Keratinocyte (primary cell): ENCODE measurements around the gene NSDHL. TPM values are rescaled to one million over a fixed set of nuclear protein-coding genes. Genes with fewer than 3 reads are reported as not detected.

ENCODE experiments used
- DNase-seq: peaks from one replicate; pipeline ENCODE4 v3.0.0-alpha.2; 2011; ENCODE audit warnings: low read depth, missing footprints, low spot score
- FAIRE-seq: peaks from 2 replicates; lab custom pipeline; 2011; peaks lifted over from hg19 to GRCh38; lab: Jason Lieb, UNC
- H2AFZ ChIP-seq: 2 replicates; pipeline ENCODE4 v1.6.0; 2012; ENCODE audit warnings: low read length, control low read depth, inconsistent platforms; ENCODE audit not compliant: control insufficient read depth
- H3K27ac ChIP-seq: 2 replicates; pipeline ENCODE4 v1.5.1; 2011; ENCODE audit warnings: low read length; ENCODE audit not compliant: control insufficient read depth, insufficient read depth
- H3K27me3 ChIP-seq: 3 replicates; pipeline ENCODE4 v1.6.0; 2011; ENCODE audit warnings: low read length; ENCODE audit not compliant: control insufficient read depth, insufficient read depth; ENCODE audit errors: extremely low read depth
- H3K36me3 ChIP-seq, 2 experiments: 2 replicates in 1 of 2; 3 replicates in 1 of 2; pipeline ENCODE4 v1.5.1; 2011; ENCODE audit warnings: low read length in 2 of 2, mild to moderate bottlenecking in 1 of 2; ENCODE audit not compliant: control insufficient read depth in 2 of 2, insufficient read depth in 2 of 2; ENCODE audit errors: extremely low read depth in 1 of 2
- H3K4me1 ChIP-seq: 3 replicates; pipeline ENCODE4 v1.5.1; 2011; ENCODE audit warnings: low read length; ENCODE audit not compliant: control insufficient read depth, insufficient read depth; ENCODE audit errors: extremely low read depth
- H3K4me2 ChIP-seq: 3 replicates; pipeline ENCODE4 v1.6.0; 2011; ENCODE audit warnings: low read depth, low read length; ENCODE audit not compliant: control insufficient read depth, insufficient read depth; ENCODE audit errors: extremely low read depth
- H3K4me3 ChIP-seq, 3 experiments: fragments of 200-600 bp in 1 of 3; sonication (generic) in 1 of 3; 2 replicates in 2 of 3; 3 replicates in 1 of 3; pipeline ENCODE4 v1.5.1; 2011 to 2016; ENCODE audit warnings: low read length in 3 of 3, mild to moderate bottlenecking in 3 of 3, control low read depth in 2 of 3, inconsistent platforms in 1 of 3, low read depth in 1 of 3, mixed read lengths in 1 of 3, mixed run types in 1 of 3, moderate library complexity in 1 of 3; ENCODE audit not compliant: control insufficient read depth in 2 of 3, insufficient read depth in 2 of 3; ENCODE audit errors: extremely low read depth in 1 of 3
- H3K79me2 ChIP-seq: 2 replicates; pipeline ENCODE4 v1.6.0; 2012; ENCODE audit warnings: low read length; ENCODE audit not compliant: control insufficient read depth, insufficient read depth
- H3K9ac ChIP-seq: 3 replicates; pipeline ENCODE4 v1.6.0; 2011; ENCODE audit warnings: low read length; ENCODE audit not compliant: control insufficient read depth, insufficient read depth; ENCODE audit errors: extremely low read depth
- H3K9me1 ChIP-seq: 3 replicates; pipeline ENCODE4 v1.6.0; 2011; ENCODE audit warnings: low read length; ENCODE audit not compliant: control insufficient read depth, insufficient read depth; ENCODE audit errors: extremely low read depth
- H3K9me3 ChIP-seq: 2 replicates; pipeline ENCODE4 v1.5.1; 2012; ENCODE audit warnings: low read depth, low read length; ENCODE audit not compliant: control insufficient read depth
- H4K20me1 ChIP-seq: 3 replicates; pipeline ENCODE4 v1.6.0; 2011; ENCODE audit warnings: low read length; ENCODE audit not compliant: control insufficient read depth, insufficient read depth; ENCODE audit errors: extremely low read depth
- CTCF ChIP-seq, 3 experiments: IDR thresholded peaks in 1 of 3; conservative IDR thresholded peaks in 1 of 3; optimal IDR thresholded peaks in 1 of 3; 2 replicates in 2 of 3; 3 replicates in 1 of 3; pipeline versions ENCODE3 to v1.5.1; 2011; ENCODE audit warnings: low read length in 3 of 3, mild to moderate bottlenecking in 3 of 3, moderate library complexity in 2 of 3, control low read depth in 1 of 3, inconsistent platforms in 1 of 3; ENCODE audit not compliant: insufficient read depth in 2 of 3; ENCODE audit errors: extremely low read depth in 1 of 3
- EZH2 ChIP-seq: IDR thresholded peaks from one replicate; pipeline ENCODE4 v1.6.1; 2012; ENCODE audit warnings: inconsistent platforms, mild to moderate bottlenecking, low read length, moderate library complexity
- dilution Hi-C: fragments of 300-500 bp; cut with MboI; formaldehyde crosslinking; loops from one replicate; pipeline ENCODE4 v1.7.0; 2020; ENCODE audit warnings: low sequenced_read_pairs; ENCODE audit not compliant: extremely low pct_ligation_motif_present
- polyA plus RNA-seq, 5 experiments: library from polyadenylated mRNA; depleted of rRNA in 3 of 5; stranded (reverse) in 3 of 5; stranded (forward) in 1 of 5; unstranded in 1 of 5; fragments of >200 nt; gene quantifications; 1 replicate in 1 of 5; 2 replicates in 3 of 5; 3 replicates in 1 of 5; pipeline versions ENCODE4 v1.2.1 to v1.2.3, GENCODE V29; 2011 to 2012; ENCODE audit warnings: missing spikeins in 2 of 5, low read depth in 1 of 5, low replicate concordance in 1 of 5

Gene NSDHL
- polyA plus RNA-seq, 1 donor (not counting 4 experiments of a cell fraction or from before 2014, with no cell fraction given) = 79.0 TPM

DNA sequence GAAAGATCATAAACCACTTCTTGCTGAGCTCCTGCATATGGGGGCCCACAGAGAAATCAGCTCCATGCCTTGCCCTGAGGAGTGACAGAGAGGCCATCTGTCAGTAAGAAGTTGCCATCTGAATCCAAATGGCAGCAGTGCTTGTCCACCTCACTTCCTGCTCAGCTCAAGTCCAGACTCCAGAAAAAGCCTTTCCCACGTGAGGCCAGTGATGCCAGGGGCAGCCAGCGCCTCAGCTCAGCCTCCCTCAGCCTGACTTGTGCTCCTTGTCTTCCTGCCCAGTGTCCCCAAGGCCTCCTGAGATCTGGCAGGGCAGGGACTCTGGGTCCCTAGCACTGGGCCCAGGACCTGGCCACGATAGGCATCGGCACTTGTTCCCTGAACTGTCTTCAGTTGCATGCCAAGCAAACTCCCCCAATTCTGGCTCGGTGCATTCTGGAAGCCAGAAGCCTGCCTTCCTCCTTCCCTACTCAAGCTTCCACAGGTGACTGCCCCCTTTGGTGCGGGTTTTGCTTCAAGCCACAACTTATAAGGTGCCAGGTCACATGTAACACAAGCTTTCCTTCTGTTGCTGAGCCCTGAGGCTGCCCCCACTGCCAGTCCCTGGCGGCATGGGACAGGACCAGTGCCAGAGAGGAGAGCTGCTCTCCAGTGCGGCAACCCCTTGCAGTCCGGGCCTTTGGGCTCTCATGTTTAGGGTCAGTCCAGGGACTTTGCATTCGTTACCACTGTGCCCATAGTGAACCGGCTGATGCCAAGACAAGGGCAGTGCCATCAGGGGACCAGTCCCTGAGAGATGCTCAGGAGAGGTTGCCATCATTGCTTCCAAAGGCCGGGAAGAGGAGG is 69.2 kb downstream of the NSDHL start:
- TF ChIP-seq EZH2 = no peak
- no peak for TF ChIP-seq CTCF (optimal IDR thresholded peaks at IDR 0.05 in 1 of 3, IDR thresholded peaks at IDR 0.05 in 1 of 3, conservative IDR thresholded peaks at IDR 0.05 in 1 of 3; ENCODE audit: extremely low read depth in 1 of 3, insufficient read depth in 2 of 3, low read length in 3 of 3)
- Histone ChIP-seq H3K36me3 (no peaks in the 10 kb centered on the region), H3K9me1 (no peaks in the 10 kb centered on the region), H3K4me3 (no peak overlapping the region), H3K27ac (no peak overlapping the region), H2AFZ (no peak overlapping the region), H3K9ac (no peak overlapping the region), H3K79me2 (no peaks in the 10 kb centered on the region), H3K27me3 (no peaks in the 10 kb centered on the region), H3K4me2 (no peak overlapping the region), H4K20me1 (no peaks in the 10 kb centered on the region), H3K9me3 (no peaks in the 10 kb centered on the region), H3K4me1 (peaks cover 47% of the 10 kb centered on the region)
- DNase-seq = no peak
- dilution Hi-C loops = no loop called here
- no peak for FAIRE-seq

DNA sequence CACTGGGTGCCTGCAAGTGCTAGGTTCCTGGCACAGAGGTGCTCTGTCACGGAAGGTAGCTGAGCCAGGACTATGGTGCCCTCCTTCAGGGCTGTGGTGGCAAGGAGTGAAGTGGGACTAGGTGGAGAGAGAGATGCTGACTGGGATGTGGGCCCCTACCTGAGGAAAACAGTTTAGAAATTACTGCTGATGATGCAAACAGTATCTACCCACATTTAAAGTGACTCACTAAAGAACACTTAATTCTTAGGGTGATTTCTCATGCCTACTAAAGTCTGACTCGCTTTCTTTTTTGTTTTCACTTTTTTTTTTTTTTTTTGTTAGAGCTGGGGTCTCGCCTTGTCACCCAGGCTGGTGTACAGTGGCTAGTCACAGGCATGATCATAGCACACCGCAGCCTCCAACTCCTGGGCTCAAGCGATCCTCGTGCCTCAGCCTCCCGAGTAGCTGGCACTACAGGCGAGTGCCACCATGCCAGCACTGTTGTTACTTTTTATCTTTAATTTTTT is 70.1 kb downstream of the NSDHL start:
- FAIRE-seq = no peak
- Histone ChIP-seq H3K9me1 (no peaks in the 10 kb centered on the region), H3K4me2 (peak overlapping the region; percentile 4), H4K20me1 (no peaks in the 10 kb centered on the region), H2AFZ (no peak overlapping the region), H3K4me3 (no peak overlapping the region), H3K9me3 (no peaks in the 10 kb centered on the region), H3K9ac (no peak overlapping the region), H3K36me3 (no peaks in the 10 kb centered on the region), H3K4me1 (peaks cover 38% of the 10 kb centered on the region), H3K27me3 (no peaks in the 10 kb centered on the region), H3K79me2 (no peaks in the 10 kb centered on the region), H3K27ac (no peak overlapping the region)
- DNase-seq = no peak
- no peak for TF ChIP-seq EZH2
- TF ChIP-seq CTCF (optimal IDR thresholded peaks at IDR 0.05 in 1 of 3, IDR thresholded peaks at IDR 0.05 in 1 of 3, conservative IDR thresholded peaks at IDR 0.05 in 1 of 3; ENCODE audit: extremely low read depth in 1 of 3, insufficient read depth in 2 of 3, low read length in 3 of 3) = no peak
- dilution Hi-C loops = no loop called here
